Measurements from ENCODE around the gene DIP2C. TPM values are rescaled to one million over a fixed set of nuclear protein-coding genes. Genes with fewer than 3 reads are reported as not detected.

DIP2C gene
- total RNA-seq, 4 donors from 2014 or later = 2.4 to 14.9 (median 6.1) TPM

DNA sequence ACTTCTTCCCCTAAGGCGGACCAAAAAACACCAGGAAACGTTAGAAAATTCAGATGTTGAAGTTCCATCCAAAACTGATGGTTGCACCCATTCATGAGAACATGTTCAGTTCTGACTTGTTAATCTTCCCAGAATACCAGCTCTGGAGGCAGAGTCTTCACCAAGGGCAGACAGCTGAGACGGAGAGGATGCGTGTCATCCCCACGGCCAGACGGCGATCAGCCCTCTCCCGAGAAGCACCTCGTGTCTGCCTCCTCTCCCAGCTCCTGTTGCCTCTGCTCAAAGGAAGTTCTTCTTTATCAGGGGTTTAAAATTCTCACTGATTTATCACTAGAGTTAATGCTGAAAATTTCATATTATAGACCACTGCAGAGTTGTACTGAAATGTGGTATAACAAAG lies 284.5 kb downstream of the DIP2C start:
- H3K36me3 ChIP-seq = peaks cover 0 to 51% (median 0%) of the 10 kb centered on the region in 3 donors
- H3K4me3 ChIP-seq = no peak overlapping the region
- TF ChIP-seq POLR2A (IDR thresholded peaks at IDR 0.05) = no peak
- H3K27ac ChIP-seq = no peak overlapping the region
- H3K4me1 ChIP-seq = no peaks in the 10 kb centered on the region
- no peak for DNase-seq
- WGBS, 2 donors = 92 to 94% methylated on average over 9 of the region's 9 CpGs
- no peaks in the 10 kb centered on the region for H3K9me3 ChIP-seq
- H3K27me3 ChIP-seq = no peaks in the 10 kb centered on the region
- intact Hi-C loops (cut with DNase I) = no loop called here

GRCh38 chr10:404346-404745 lies 285.1 kb downstream of the DIP2C start:
- no peaks in the 10 kb centered on the region for H3K9me3 ChIP-seq
- no peak for TF ChIP-seq CTCF (IDR thresholded peaks at IDR 0.05)
- TF ChIP-seq POLR2A (IDR thresholded peaks at IDR 0.05) = no peak
- no peaks in the 10 kb centered on the region for H3K4me1 ChIP-seq
- no peaks in the 10 kb centered on the region for H3K27me3 ChIP-seq
- peaks cover 0 to 51% (median 0%) of the 10 kb centered on the region in 3 donors for H3K36me3 ChIP-seq
- H3K27ac ChIP-seq = no peak overlapping the region
- WGBS, 2 donors = 71 to 78% methylated on average over 4 of the region's 4 CpGs
- H3K4me3 ChIP-seq = no peak overlapping the region
- intact Hi-C loops (cut with DNase I) = no loop called here
- DNase-seq = no peak

GRCh38 chr10:398954-399353 lies 290.5 kb downstream of the DIP2C start:
- DNase-seq = no peak
- peaks cover 0 to 8% (median 0%) of the 10 kb centered on the region in 3 donors for H3K36me3 ChIP-seq
- H3K27ac ChIP-seq = no peak overlapping the region
- 97 to 100% methylated on average over 3 to 7 of the region's 22 CpGs for WGBS, 2 donors
- intact Hi-C loops (cut with DNase I) = no loop called here
- H3K4me3 ChIP-seq = no peak overlapping the region
- TF ChIP-seq CTCF (IDR thresholded peaks at IDR 0.05) = no peak
- no peaks in the 10 kb centered on the region for H3K9me3 ChIP-seq
- H3K27me3 ChIP-seq = no peaks in the 10 kb centered on the region
- H3K4me1 ChIP-seq = peaks cover 0 to 21% (median 0%) of the 10 kb centered on the region in 3 donors

GRCh38 chr10:397321-398068 lies 292.0 kb downstream of the DIP2C start:
- DNase-seq = no peak

DNA sequence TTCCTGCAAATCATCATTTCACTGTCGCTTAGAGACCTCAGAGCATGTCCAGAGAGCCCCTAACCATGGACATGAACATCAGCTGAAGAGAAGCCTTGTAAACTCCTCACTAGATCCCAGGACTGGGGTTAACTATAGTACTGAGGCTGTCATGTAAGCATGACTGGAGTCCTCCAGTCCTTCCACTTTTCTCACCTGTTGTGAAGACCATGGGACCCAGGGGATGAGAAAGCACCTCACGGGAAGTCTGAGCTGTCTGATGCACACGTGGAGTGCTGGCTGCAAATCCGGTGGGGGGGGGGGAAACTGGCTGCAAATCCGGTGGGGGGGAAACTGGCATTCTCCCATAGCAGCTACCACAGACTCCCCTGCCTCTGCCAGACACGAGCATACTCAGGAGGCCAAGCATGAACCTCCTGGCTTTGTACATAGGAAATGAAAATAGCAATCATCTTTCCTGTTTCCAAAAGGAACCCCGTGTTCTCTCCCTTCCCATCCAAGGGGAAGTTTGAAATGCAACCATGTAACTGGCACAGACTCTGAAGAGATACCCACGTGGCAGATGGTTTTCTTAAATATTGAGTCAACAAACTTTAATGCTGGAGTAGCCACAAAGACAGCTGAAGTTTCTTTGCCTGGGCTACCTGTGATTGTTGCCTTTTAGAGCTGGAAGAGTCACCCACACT lies 292.8 kb downstream of the DIP2C start:
- Histone ChIP-seq H3K27me3 (no peaks in the 10 kb centered on the region), H3K4me3 (no peak overlapping the region), H3K27ac (peak overlapping the region in 1 of 4 donors; percentile 29), H3K36me3 (peaks cover 0 to 8% (median 0%) of the 10 kb centered on the region in 3 donors), H3K4me1 (peaks cover 0 to 21% (median 0%) of the 10 kb centered on the region in 3 donors), H3K9me3 (no peaks in the 10 kb centered on the region)
- intact Hi-C loops (cut with DNase I) = no loop called here
- TF ChIP-seq POLR2A (IDR thresholded peaks at IDR 0.05) = no peak
- no peak for TF ChIP-seq CTCF (IDR thresholded peaks at IDR 0.05)
- no peak for DNase-seq
- WGBS, 2 donors = 42 to 49% methylated on average over 6 of the region's 8 CpGs

More at GRCh38 chr10:397321-398068, 292.0 kb downstream of the DIP2C start:
- 64 to 81% methylated on average over 18 of the region's 18 CpGs for WGBS, 2 donors
- intact Hi-C loops (cut with DNase I) = no loop called here
- Histone ChIP-seq H3K9me3 (no peaks in the 10 kb centered on the region), H3K4me3 (no peak overlapping the region), H3K27ac (no peak overlapping the region), H3K36me3 (peaks cover 0 to 8% (median 0%) of the 10 kb centered on the region in 3 donors), H3K27me3 (no peaks in the 10 kb centered on the region), H3K4me1 (peaks cover 0 to 21% (median 0%) of the 10 kb centered on the region in 3 donors)
- TF ChIP-seq CTCF (IDR thresholded peaks at IDR 0.05) (no peak), POLR2A (IDR thresholded peaks at IDR 0.05) (no peak)
